ENCODE results near the gene ITGA1. TPM values are rescaled to one million over a fixed set of nuclear protein-coding genes. Genes with fewer than 3 reads are reported as not detected.

ITGA1 gene
- total and polyA plus RNA-seq, 4 donors, result 24.2 to 187 (median 48.5) TPM

GRCh38 chr5:52809884-52810283 lies 22.2 kb downstream of the ITGA1 start:
- no peak overlapping the region for H3K9ac ChIP-seq (ENCODE audit: low read depth in 1 of 2, low read length in 2 of 2)

GRCh38 chr5:52810426-52810825 lies 22.7 kb downstream of the ITGA1 start:
- H3K4me1 ChIP-seq (ENCODE audit: control insufficient read depth in 4 of 4, insufficient read depth in 4 of 4, low read length in 3 of 4), result peaks cover 2 to 14% (median 6%) of the 10 kb centered on the region in 4 donors
- TF ChIP-seq RXRA (IDR thresholded peaks at IDR 0.05), result peak in 1 of 2 donors; percentile 30
- TF ChIP-seq NR2F2 (IDR thresholded peaks at IDR 0.05), result peak; percentile 32
- no peak for TF ChIP-seq HNF4G (IDR thresholded peaks at IDR 0.05)
- DNase-seq (ENCODE audit: low spot score), result no peak
- H3K9me3 ChIP-seq (ENCODE audit: control insufficient read depth in 4 of 4, low read length in 3 of 4), result no peaks in the 10 kb centered on the region
- peaks cover 0 to 2% (median 0%) of the 10 kb centered on the region in 4 donors for H3K36me3 ChIP-seq (ENCODE audit: control insufficient read depth in 4 of 4, insufficient read depth in 3 of 4, low read depth in 1 of 4, low read length in 3 of 4)
- no peak overlapping the region for H3K4me3 ChIP-seq (ENCODE audit: low read depth in 1 of 3, low read length in 3 of 3)
- no peaks in the 10 kb centered on the region for H3K27me3 ChIP-seq (ENCODE audit: control insufficient read depth in 4 of 4, insufficient read depth in 4 of 4, low read length in 3 of 4)
- no peak overlapping the region for H3K9ac ChIP-seq (ENCODE audit: low read depth in 1 of 2, low read length in 2 of 2)
- 36% methylated on average over 1 of the region's 1 CpG for WGBS
- H3K27ac ChIP-seq (ENCODE audit: low read depth in 1 of 2, low read length in 2 of 2), result peak overlapping the region in 1 of 2 donors; percentile 33

More at GRCh38 chr5:52809884-52810283, 22.2 kb downstream of the ITGA1 start:
- no peaks in the 10 kb centered on the region for H3K27me3 ChIP-seq (ENCODE audit: control insufficient read depth in 4 of 4, insufficient read depth in 4 of 4, low read length in 3 of 4)
- no peak overlapping the region for H3K4me3 ChIP-seq (ENCODE audit: low read depth in 1 of 3, low read length in 3 of 3)
- H3K9me3 ChIP-seq (ENCODE audit: control insufficient read depth in 4 of 4, low read length in 3 of 4), result no peaks in the 10 kb centered on the region
- peak overlapping the region; percentile 44 for H3K27ac ChIP-seq (ENCODE audit: low read depth in 1 of 2, low read length in 2 of 2)
- WGBS, result 72% methylated on average over 1 of the region's 1 CpG
- no peak for DNase-seq (ENCODE audit: low spot score)
- H3K4me1 ChIP-seq (ENCODE audit: control insufficient read depth in 4 of 4, insufficient read depth in 4 of 4, low read length in 3 of 4), result peaks cover 2 to 14% (median 6%) of the 10 kb centered on the region in 4 donors
- TF ChIP-seq ZBTB33 (IDR thresholded peaks at IDR 0.05), result no peak
- TF ChIP-seq RXRA (IDR thresholded peaks at IDR 0.05), result no peak
- TF ChIP-seq NR2F2 (IDR thresholded peaks at IDR 0.05), result no peak
- no peak for TF ChIP-seq FOXA1 (IDR thresholded peaks at IDR 0.05)
- TF ChIP-seq RAD21 (IDR thresholded peaks at IDR 0.05), result no peak
- no peak for TF ChIP-seq FOXA2 (IDR thresholded peaks at IDR 0.05)
- no peak for TF ChIP-seq YY1 (IDR thresholded peaks at IDR 0.05)
- no peak for TF ChIP-seq JUND (IDR thresholded peaks at IDR 0.05)
- no peak for TF ChIP-seq EGR1 (IDR thresholded peaks at IDR 0.05; ENCODE audit: low read depth in 2 of 2)
- H3K36me3 ChIP-seq (ENCODE audit: control insufficient read depth in 4 of 4, insufficient read depth in 3 of 4, low read depth in 1 of 4, low read length in 3 of 4), result peaks cover 0 to 2% (median 0%) of the 10 kb centered on the region in 4 donors

GRCh38 chr5:52811067-52811749 lies 23.5 kb downstream of the ITGA1 start:
- peaks cover 0 to 2% (median 0%) of the 10 kb centered on the region in 4 donors for H3K36me3 ChIP-seq (ENCODE audit: control insufficient read depth in 4 of 4, insufficient read depth in 3 of 4, low read depth in 1 of 4, low read length in 3 of 4)
- no peaks in the 10 kb centered on the region for H3K27me3 ChIP-seq (ENCODE audit: control insufficient read depth in 4 of 4, insufficient read depth in 4 of 4, low read length in 3 of 4)
- H3K4me3 ChIP-seq (ENCODE audit: low read depth in 1 of 3, low read length in 3 of 3), result no peak overlapping the region
- no peaks in the 10 kb centered on the region for H3K9me3 ChIP-seq (ENCODE audit: control insufficient read depth in 4 of 4, low read length in 3 of 4)
- no peak overlapping the region for H3K9ac ChIP-seq (ENCODE audit: low read depth in 1 of 2, low read length in 2 of 2)
- DNase-seq (ENCODE audit: low spot score), result no peak
- TF ChIP-seq YY1 (IDR thresholded peaks at IDR 0.05) (no peak), REST (IDR thresholded peaks at IDR 0.05) (no peak), HNF4G (IDR thresholded peaks at IDR 0.05) (no peak), JUND (IDR thresholded peaks at IDR 0.05) (no peak), CTCF (IDR thresholded peaks at IDR 0.05; ENCODE audit: low read depth, low read length, missing input control) (no peak), HNF4A (conservative IDR thresholded peaks at IDR 0.05) (no peak), EGR1 (IDR thresholded peaks at IDR 0.05; ENCODE audit: low read depth in 2 of 2) (no peak), FOXA1 (IDR thresholded peaks at IDR 0.05) (no peak), ZBTB33 (IDR thresholded peaks at IDR 0.05) (no peak)
- no peak overlapping the region for H3K27ac ChIP-seq (ENCODE audit: low read depth in 1 of 2, low read length in 2 of 2)
- peaks cover 2 to 14% (median 6%) of the 10 kb centered on the region in 4 donors for H3K4me1 ChIP-seq (ENCODE audit: control insufficient read depth in 4 of 4, insufficient read depth in 4 of 4, low read length in 3 of 4)
- 64% methylated on average over 3 of the region's 3 CpGs for WGBS

Data from liver (tissue), 9 donors.